HFFc6 (cell line): ENCODE results near the gene USP12. TPM values are rescaled to one million over a fixed set of nuclear protein-coding genes. Genes with fewer than 3 reads are reported as not detected.
"Not testable (repeated sequence)": the region's sequence is repeated elsewhere in the genome, so short reads cannot be mapped to it uniquely, and the experiment has no call there.

Experiments
- DNase-seq: peaks from one replicate; pipeline ENCODE4 v3.0.0-alpha.2; 2018
- H3K27ac Mint-ChIP-seq: 2 replicates; pipeline ENCODE4 v1.8.0; 2020; ENCODE audit warnings: mild to moderate bottlenecking, mixed read lengths
- H3K27me3 Mint-ChIP-seq: 2 replicates; pipeline ENCODE4 v1.8.0; 2021; ENCODE audit warnings: mild to moderate bottlenecking, moderate library complexity, mixed read lengths; ENCODE audit not compliant: insufficient read depth
- H3K36me3 Mint-ChIP-seq: 2 replicates; pipeline ENCODE4 v1.8.0; 2021; ENCODE audit warnings: low read depth, mixed read lengths
- H3K4me1 Mint-ChIP-seq: 2 replicates; pipeline ENCODE4 v1.8.0; 2020; ENCODE audit warnings: low read depth, mixed read lengths
- H3K4me3 Mint-ChIP-seq: 2 replicates; pipeline ENCODE4 v1.8.0; 2020; ENCODE audit warnings: mild to moderate bottlenecking, moderate library complexity, mixed read lengths
- H3K9me3 Mint-ChIP-seq: 2 replicates; pipeline ENCODE4 v1.8.0; 2020; ENCODE audit warnings: mild to moderate bottlenecking, mixed read lengths
- CTCF ChIP-seq: fragments of 200-600 bp; sonication (generic); IDR thresholded peaks from 2 replicates; pipeline ENCODE4 v1.5.0; 2021; ENCODE audit warnings: antibody characterized with exemption, mild to moderate bottlenecking
- total RNA-seq, 6 experiments: library from RNA; stranded (reverse); fragmentation: NEBNext Ultra II Directional; extraction: Animal tissue kit (Norgen Biotek cat#: 25700); gene quantifications; 2 replicates in 1 of 6; 3 replicates in 5 of 6; pipeline ENCODE4 v1.2.3, GENCODE V29; 2021

USP12 gene
- total RNA-seq, 6 experiments from 2014 or later = 20.0 to 25.2 (median 22.7) TPM

GRCh38 chr13:27193496-27193895, 21.9 kb upstream of the USP12 start:
- H3K27me3 Mint-ChIP-seq = no peaks in the 10 kb centered on the region; the same call in 1 of the 2 replicates
- H3K4me1 Mint-ChIP-seq = peaks cover 43% of the 10 kb centered on the region
- peaks cover 6% of the 10 kb centered on the region; the same call in 1 of the 2 replicates for H3K9me3 Mint-ChIP-seq
- no peak for TF ChIP-seq CTCF
- peaks cover 8% of the 10 kb centered on the region; the same call in 1 of the 2 replicates for H3K36me3 Mint-ChIP-seq
- no peak overlapping the region for H3K4me3 Mint-ChIP-seq
- H3K27ac Mint-ChIP-seq = no peak overlapping the region; the same call in 1 of the 2 replicates
- DNase-seq = no peak

GRCh38 chr13:27192973-27193372, 21.4 kb upstream of the USP12 start:
- Mint-ChIP-seq H3K27me3 (no peaks in the 10 kb centered on the region; the same call in 1 of the 2 replicates), H3K36me3 (peaks cover 4% of the 10 kb centered on the region; the same call in 1 of the 2 replicates), H3K4me3 (no peak overlapping the region), H3K4me1 (peaks cover 43% of the 10 kb centered on the region), H3K27ac (no peak overlapping the region; the same call in 1 of the 2 replicates), H3K9me3 (peaks cover 3% of the 10 kb centered on the region; the same call in 1 of the 2 replicates)
- DNase-seq = no peak
- TF ChIP-seq CTCF = no peak

GRCh38 chr13:27192367-27192766, 20.8 kb upstream of the USP12 start:
- not testable (repeated sequence) for H3K4me3 Mint-ChIP-seq, H3K36me3 Mint-ChIP-seq, H3K27ac Mint-ChIP-seq, H3K9me3 Mint-ChIP-seq, H3K27me3 Mint-ChIP-seq, DNase-seq
- peaks cover 43% of the 10 kb centered on the region for H3K4me1 Mint-ChIP-seq

GRCh38 chr13:27189192-27189591, 17.6 kb upstream of the USP12 start:
- H3K36me3 Mint-ChIP-seq = no peaks in the 10 kb centered on the region
- no peak overlapping the region for H3K4me3 Mint-ChIP-seq
- H3K27me3 Mint-ChIP-seq = no peaks in the 10 kb centered on the region; the same call in 1 of the 2 replicates
- H3K27ac Mint-ChIP-seq = no peak overlapping the region
- H3K4me1 Mint-ChIP-seq = peaks cover 26% of the 10 kb centered on the region
- DNase-seq = no peak
- TF ChIP-seq CTCF = no peak
- H3K9me3 Mint-ChIP-seq = no peaks in the 10 kb centered on the region

GRCh38 chr13:27188239-27188638, 16.6 kb upstream of the USP12 start:
- Mint-ChIP-seq H3K4me1 (peaks cover 27% of the 10 kb centered on the region), H3K9me3 (no peaks in the 10 kb centered on the region), H3K36me3 (no peaks in the 10 kb centered on the region), H3K27ac (no peak overlapping the region), H3K4me3 (no peak overlapping the region), H3K27me3 (no peaks in the 10 kb centered on the region; the same call in 1 of the 2 replicates)
- no peak for TF ChIP-seq CTCF
- no peak for DNase-seq

- Mint-ChIP-seq H3K36me3 (no peaks in the 10 kb centered on the region), H3K4me3 (no peak overlapping the region), H3K27ac (no peak overlapping the region), H3K27me3 (no peaks in the 10 kb centered on the region; the same call in 1 of the 2 replicates), H3K4me1 (peaks cover 29% of the 10 kb centered on the region), H3K9me3 (no peaks in the 10 kb centered on the region)
- no peak for DNase-seq
- TF ChIP-seq CTCF = no peak
Observed at GRCh38 chr13:27186295-27186694, 14.7 kb upstream of the USP12 start.
